DOHH2 (cell line): Measurements from ENCODE around the gene KCNAB1.

Experiments used
- EZH2phosphoT487 ChIP-seq: fragments of 200-600 bp; sonication (generic); IDR thresholded peaks from 2 replicates; pipeline ENCODE4 v1.6.1; 2017; ENCODE audit warnings: borderline replicate concordance, mild to moderate bottlenecking, antibody characterized with exemption, low read length, moderate library complexity, mixed read lengths
- TF ChIP-seq, protein P1 (sequence below): fragments of 200-600 bp; sonication (generic); IDR thresholded peaks from one replicate; pipeline ENCODE4 v1.5.1; 2014; ENCODE audit warnings: antibody characterized with exemption, mild to moderate bottlenecking, low read depth, low read length; ENCODE audit not compliant: poor library complexity, severe bottlenecking

DNA sequence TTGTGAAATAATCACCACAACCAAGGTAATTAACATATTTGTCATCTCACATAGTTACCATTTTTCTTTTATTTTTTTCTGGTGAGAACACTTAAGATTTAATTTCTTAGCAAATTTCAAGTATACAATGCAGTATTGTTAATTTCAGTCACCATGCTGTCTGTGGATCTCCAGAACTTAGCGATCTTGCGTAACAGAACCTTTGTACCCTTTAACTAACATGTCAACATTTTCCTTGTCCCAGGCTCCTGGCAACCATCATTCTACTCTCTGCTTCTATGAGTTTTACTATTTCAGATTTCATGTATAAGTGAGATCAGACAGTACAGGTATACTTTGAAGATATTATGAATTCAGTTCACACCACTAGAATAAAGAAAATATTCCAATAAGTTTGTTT is 154.4 kb downstream of the KCNAB1 start:
- TF ChIP-seq, protein P1, sequence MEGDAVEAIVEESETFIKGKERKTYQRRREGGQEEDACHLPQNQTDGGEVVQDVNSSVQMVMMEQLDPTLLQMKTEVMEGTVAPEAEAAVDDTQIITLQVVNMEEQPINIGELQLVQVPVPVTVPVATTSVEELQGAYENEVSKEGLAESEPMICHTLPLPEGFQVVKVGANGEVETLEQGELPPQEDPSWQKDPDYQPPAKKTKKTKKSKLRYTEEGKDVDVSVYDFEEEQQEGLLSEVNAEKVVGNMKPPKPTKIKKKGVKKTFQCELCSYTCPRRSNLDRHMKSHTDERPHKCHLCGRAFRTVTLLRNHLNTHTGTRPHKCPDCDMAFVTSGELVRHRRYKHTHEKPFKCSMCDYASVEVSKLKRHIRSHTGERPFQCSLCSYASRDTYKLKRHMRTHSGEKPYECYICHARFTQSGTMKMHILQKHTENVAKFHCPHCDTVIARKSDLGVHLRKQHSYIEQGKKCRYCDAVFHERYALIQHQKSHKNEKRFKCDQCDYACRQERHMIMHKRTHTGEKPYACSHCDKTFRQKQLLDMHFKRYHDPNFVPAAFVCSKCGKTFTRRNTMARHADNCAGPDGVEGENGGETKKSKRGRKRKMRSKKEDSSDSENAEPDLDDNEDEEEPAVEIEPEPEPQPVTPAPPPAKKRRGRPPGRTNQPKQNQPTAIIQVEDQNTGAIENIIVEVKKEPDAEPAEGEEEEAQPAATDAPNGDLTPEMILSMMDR = no peak
- no peak for TF ChIP-seq EZH2phosphoT487
